ENCODE measurements around the gene SOCS7. TPM values are rescaled to one million over a fixed set of nuclear protein-coding genes. Genes with fewer than 3 reads are reported as not detected.

SOCS7 gene
- total RNA-seq, 1 donor from 2014 or later, result 33.3 TPM

DNA sequence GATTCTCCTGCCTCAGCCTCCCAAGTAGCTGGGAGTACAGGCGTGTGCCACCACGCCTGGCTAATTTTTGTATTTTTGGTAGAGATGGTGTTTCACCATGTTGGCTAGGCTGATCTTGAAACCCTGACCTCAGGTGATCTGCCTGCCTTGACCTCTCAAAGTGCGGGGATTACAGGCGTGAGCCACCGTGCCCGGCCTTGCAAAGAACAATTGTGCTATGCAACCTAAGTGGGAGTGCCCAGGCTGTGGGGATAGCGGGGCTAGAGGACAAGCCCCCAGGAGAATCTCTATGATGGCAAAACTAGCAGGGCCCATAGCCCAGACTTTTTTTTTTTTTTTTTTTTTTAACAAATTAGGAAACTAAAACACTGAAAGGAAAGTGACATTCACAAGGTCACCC, 5.9 kb upstream of the SOCS7 start:
- peaks cover 3% of the 10 kb centered on the region for H3K4me1 Mint-ChIP-seq (ENCODE audit: low read depth, unreplicated experiment)
- H3K9me3 Mint-ChIP-seq (ENCODE audit: unreplicated experiment), result no peaks in the 10 kb centered on the region
- DNase-seq, result no peak
- no peaks in the 10 kb centered on the region for H3K36me3 Mint-ChIP-seq (ENCODE audit: unreplicated experiment)
- no peak overlapping the region for H3K27ac Mint-ChIP-seq (ENCODE audit: unreplicated experiment)
- H3K27me3 Mint-ChIP-seq (ENCODE audit: unreplicated experiment), result peaks cover 3% of the 10 kb centered on the region
- TF ChIP-seq, protein P1, sequence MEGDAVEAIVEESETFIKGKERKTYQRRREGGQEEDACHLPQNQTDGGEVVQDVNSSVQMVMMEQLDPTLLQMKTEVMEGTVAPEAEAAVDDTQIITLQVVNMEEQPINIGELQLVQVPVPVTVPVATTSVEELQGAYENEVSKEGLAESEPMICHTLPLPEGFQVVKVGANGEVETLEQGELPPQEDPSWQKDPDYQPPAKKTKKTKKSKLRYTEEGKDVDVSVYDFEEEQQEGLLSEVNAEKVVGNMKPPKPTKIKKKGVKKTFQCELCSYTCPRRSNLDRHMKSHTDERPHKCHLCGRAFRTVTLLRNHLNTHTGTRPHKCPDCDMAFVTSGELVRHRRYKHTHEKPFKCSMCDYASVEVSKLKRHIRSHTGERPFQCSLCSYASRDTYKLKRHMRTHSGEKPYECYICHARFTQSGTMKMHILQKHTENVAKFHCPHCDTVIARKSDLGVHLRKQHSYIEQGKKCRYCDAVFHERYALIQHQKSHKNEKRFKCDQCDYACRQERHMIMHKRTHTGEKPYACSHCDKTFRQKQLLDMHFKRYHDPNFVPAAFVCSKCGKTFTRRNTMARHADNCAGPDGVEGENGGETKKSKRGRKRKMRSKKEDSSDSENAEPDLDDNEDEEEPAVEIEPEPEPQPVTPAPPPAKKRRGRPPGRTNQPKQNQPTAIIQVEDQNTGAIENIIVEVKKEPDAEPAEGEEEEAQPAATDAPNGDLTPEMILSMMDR (IDR thresholded peaks at IDR 0.05; ENCODE audit: partially characterized antibody, unreplicated experiment), result no peak
- H3K4me3 Mint-ChIP-seq (ENCODE audit: unreplicated experiment), result no peak overlapping the region

DNA sequence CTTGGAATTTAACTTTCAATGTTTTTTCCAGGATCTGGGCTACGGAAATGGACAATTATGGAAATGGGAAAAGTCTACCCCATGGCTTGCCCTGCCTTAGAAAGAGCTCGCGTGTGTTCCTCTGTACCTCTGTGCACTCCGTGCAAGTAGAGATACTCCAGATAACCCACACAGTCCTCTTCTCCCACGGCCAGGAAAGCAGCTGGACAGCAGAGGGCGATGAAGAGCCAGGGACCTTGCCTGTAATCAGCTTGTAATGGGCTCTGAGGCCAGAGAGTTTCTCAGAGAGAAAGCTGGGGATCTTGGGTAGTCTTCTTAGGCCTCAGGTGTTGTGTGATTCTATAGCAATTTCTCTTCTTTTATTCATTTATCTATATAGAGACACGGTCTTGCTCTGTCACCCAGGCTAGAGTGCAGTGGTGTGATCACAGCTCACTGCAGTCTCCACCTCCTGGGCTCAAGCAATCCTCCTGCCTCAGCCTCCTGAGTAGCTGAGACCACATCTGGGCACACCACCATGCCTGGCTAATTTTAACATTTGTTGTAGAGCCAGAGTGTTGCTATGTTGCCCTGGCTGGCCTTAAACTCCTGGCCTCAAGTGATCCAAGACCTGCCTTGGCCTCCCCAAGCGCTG, 2.4 kb upstream of the SOCS7 start:
- Mint-ChIP-seq H3K36me3 (ENCODE audit: unreplicated experiment) (no peaks in the 10 kb centered on the region), H3K27ac (ENCODE audit: unreplicated experiment) (no peak overlapping the region), H3K4me3 (ENCODE audit: unreplicated experiment) (peak overlapping the region; percentile 5), H3K9me3 (ENCODE audit: unreplicated experiment) (peaks cover 4% of the 10 kb centered on the region), H3K4me1 (ENCODE audit: low read depth, unreplicated experiment) (peaks cover 7% of the 10 kb centered on the region), H3K27me3 (ENCODE audit: unreplicated experiment) (peaks cover 7% of the 10 kb centered on the region)
- peak; percentile 93 for DNase-seq
- TF ChIP-seq, protein P1 (IDR thresholded peaks at IDR 0.05; ENCODE audit: partially characterized antibody, unreplicated experiment), result peak; percentile 68

DNA sequence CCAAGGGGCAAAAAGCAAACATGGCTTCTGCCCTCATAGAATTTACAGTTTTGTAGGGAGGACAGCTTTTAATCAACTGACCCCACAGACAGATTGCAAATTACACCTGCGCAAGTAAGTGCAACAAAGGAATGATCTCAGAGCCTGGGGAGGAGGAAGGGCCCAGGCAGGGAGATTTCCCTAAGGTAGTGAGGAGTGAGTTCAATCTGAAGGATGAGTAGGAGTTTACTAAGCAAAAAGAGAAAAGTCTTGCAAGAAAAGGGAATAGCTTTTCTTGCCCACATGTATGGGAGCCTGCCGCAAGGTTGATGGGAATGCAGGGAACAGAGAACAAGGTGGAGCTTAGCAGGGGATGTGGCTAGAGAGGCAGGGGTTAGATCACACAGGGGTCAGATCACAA, 1.6 kb upstream of the SOCS7 start:
- no peak for DNase-seq
- H3K27me3 Mint-ChIP-seq (ENCODE audit: unreplicated experiment), result peaks cover 7% of the 10 kb centered on the region
- peak overlapping the region; percentile 16 for H3K27ac Mint-ChIP-seq (ENCODE audit: unreplicated experiment)
- peaks cover 10% of the 10 kb centered on the region for H3K4me1 Mint-ChIP-seq (ENCODE audit: low read depth, unreplicated experiment)
- peaks cover 4% of the 10 kb centered on the region for H3K9me3 Mint-ChIP-seq (ENCODE audit: unreplicated experiment)
- TF ChIP-seq, protein P1 (IDR thresholded peaks at IDR 0.05; ENCODE audit: partially characterized antibody, unreplicated experiment), result no peak
- no peak overlapping the region for H3K4me3 Mint-ChIP-seq (ENCODE audit: unreplicated experiment)
- H3K36me3 Mint-ChIP-seq (ENCODE audit: unreplicated experiment), result no peaks in the 10 kb centered on the region

DNA sequence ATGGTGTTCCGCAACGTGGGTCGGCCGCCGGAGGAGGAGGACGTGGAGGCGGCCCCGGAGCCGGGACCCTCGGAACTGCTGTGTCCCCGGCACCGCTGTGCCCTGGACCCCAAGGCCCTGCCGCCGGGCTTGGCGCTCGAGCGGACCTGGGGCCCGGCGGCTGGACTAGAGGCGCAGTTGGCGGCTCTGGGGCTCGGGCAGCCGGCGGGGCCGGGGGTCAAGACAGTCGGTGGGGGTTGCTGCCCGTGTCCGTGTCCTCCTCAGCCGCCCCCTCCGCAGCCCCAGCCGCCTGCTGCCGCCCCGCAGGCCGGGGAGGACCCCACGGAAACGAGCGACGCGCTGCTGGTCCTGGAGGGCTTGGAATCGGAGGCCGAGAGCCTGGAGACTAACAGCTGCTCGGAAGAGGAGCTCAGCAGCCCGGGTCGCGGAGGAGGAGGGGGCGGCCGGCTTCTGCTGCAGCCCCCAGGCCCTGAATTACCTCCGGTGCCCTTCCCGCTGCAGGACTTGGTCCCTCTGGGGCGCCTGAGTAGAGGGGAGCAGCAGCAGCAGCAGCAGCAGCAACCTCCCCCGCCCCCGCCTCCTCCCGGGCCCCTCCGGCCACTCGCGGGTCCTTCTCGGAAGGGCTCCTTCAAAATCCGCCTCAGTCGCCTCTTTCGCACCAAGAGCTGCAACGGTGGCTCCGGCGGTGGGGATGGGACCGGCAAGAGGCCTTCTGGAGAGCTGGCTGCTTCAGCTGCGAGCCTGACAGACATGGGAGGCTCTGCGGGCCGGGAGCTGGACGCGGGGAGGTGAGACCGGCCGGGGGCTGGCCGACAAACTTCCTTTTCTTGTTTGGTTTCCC, 821 bp downstream of the SOCS7 start:
- Mint-ChIP-seq H3K36me3 (ENCODE audit: unreplicated experiment) (no peaks in the 10 kb centered on the region), H3K27ac (ENCODE audit: unreplicated experiment) (peak overlapping the region; percentile 48), H3K4me3 (ENCODE audit: unreplicated experiment) (peak overlapping the region; percentile 86), H3K4me1 (ENCODE audit: low read depth, unreplicated experiment) (peaks cover 18% of the 10 kb centered on the region), H3K27me3 (ENCODE audit: unreplicated experiment) (peaks cover 7% of the 10 kb centered on the region), H3K9me3 (ENCODE audit: unreplicated experiment) (peaks cover 4% of the 10 kb centered on the region)
- peak; percentile 66 for DNase-seq
- TF ChIP-seq, protein P1 (IDR thresholded peaks at IDR 0.05; ENCODE audit: partially characterized antibody, unreplicated experiment), result no peak
